ENCODE measurements around the gene TMBIM1.

DNA sequence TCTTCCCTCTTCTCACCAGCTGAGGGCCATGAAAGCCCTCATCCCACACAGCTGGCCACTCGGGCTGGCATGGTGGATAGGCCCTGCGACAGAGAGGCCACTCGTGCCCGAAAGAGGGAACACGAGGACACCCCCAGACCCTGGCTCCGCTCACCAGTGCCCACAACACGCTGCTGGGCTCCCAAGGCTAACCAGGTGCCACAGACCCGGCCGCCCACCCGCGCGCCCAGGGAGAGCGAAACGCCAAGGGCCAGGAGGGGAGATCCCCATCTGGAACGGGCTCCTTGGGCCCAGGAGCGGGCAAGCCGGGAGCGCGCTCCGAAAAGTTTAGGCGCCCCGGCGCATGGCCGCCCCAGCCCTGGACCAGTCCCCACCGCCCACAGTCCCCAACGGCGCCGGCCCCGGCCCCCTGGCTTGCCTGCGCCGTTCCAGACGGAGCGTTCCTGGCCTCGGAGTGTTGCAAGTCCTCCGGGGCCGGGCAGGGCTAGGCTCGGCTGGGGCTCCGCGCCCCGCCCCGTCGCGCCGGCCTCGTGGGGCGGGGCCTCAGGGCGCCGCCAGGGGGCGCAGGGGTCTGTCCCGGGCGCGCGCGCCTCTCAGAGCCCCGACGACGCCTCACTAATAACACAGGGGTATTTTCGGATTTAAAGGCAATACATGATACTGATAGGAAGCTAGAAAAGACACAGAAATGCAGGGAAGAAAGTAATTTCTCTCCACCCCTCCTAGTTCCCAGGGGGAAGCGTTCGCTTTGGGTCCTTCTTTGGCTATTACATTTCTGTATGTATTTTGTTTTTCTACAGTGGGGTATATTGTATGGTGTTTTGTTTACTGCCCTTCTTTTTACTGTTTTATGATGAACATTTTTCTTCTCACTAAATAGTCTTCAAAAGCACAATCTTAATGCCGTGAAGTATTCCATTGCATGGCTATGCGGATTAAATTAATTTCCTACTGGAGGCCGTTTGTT is at the start of gene TMBIM1:
- TF ChIP-seq, protein P1, sequence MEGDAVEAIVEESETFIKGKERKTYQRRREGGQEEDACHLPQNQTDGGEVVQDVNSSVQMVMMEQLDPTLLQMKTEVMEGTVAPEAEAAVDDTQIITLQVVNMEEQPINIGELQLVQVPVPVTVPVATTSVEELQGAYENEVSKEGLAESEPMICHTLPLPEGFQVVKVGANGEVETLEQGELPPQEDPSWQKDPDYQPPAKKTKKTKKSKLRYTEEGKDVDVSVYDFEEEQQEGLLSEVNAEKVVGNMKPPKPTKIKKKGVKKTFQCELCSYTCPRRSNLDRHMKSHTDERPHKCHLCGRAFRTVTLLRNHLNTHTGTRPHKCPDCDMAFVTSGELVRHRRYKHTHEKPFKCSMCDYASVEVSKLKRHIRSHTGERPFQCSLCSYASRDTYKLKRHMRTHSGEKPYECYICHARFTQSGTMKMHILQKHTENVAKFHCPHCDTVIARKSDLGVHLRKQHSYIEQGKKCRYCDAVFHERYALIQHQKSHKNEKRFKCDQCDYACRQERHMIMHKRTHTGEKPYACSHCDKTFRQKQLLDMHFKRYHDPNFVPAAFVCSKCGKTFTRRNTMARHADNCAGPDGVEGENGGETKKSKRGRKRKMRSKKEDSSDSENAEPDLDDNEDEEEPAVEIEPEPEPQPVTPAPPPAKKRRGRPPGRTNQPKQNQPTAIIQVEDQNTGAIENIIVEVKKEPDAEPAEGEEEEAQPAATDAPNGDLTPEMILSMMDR (IDR thresholded peaks at IDR 0.05; ENCODE audit: insufficient read depth, low read length, poor library complexity, severe bottlenecking) = peak; percentile 91
- TF ChIP-seq EZH2phosphoT487 (conservative IDR thresholded peaks at IDR 0.05; ENCODE audit: low read length) = no peak
